ENCODE results near the gene BCKDHA. TPM values are rescaled to one million over a fixed set of nuclear protein-coding genes. Genes with fewer than 3 reads are reported as not detected.
A peak's percentile ranks its signal among the peaks of the same experiment; 100 is the strongest.

The BCKDHA gene
- total RNA-seq, 1 donor from 2014 or later, result 16.3 TPM

DNA sequence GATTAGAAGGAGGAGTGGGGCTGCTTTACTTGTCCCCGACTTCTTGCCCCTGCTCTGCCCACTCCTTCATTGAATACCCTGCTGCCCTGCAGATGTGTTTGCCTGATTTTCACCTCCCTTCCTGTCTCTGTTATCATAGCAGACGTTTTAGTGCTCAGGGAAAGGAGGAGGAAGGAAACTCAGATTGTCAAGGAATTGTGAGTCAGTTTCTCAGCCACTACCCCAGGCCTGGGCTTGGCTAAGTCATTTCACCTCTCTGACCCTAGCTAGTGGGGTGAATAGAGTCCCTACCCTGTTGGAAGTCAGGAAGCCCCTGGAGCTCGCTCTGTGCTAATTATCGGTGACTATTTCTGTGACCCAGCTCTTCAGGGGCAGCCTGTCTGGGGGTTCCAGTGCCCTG is 3.9 kb downstream of the BCKDHA start:
- Mint-ChIP-seq H3K4me3 (ENCODE audit: low read depth) (no peak overlapping the region), H3K4me1 (ENCODE audit: low read depth) (peaks cover 20% of the 10 kb centered on the region), H3K9me3 (ENCODE audit: low read depth) (no peaks in the 10 kb centered on the region), H3K36me3 (ENCODE audit: insufficient read depth) (no peaks in the 10 kb centered on the region), H3K27me3 (no peaks in the 10 kb centered on the region), H3K27ac (peak overlapping the region; percentile 87)
- DNase-seq (ENCODE audit: low spot score, unreplicated experiment), result no peak
- TF ChIP-seq CTCF (IDR thresholded peaks at IDR 0.05; ENCODE audit: unreplicated experiment), result no peak

- no peak for DNase-seq (ENCODE audit: low spot score, unreplicated experiment)
- Mint-ChIP-seq H3K4me3 (ENCODE audit: low read depth) (no peak overlapping the region), H3K27ac (no peak overlapping the region), H3K9me3 (ENCODE audit: low read depth) (no peaks in the 10 kb centered on the region), H3K36me3 (ENCODE audit: insufficient read depth) (no peaks in the 10 kb centered on the region), H3K27me3 (no peaks in the 10 kb centered on the region), H3K4me1 (ENCODE audit: low read depth) (peaks cover 16% of the 10 kb centered on the region)
- no peak for TF ChIP-seq CTCF (IDR thresholded peaks at IDR 0.05; ENCODE audit: unreplicated experiment)
Observed at GRCh38 chr19:41402010-41402409, 4.4 kb downstream of the BCKDHA start.

GRCh38 chr19:41403181-41403970 is 5.8 kb downstream of the BCKDHA start:
- Mint-ChIP-seq H3K4me1 (ENCODE audit: low read depth) (peaks cover 9% of the 10 kb centered on the region), H3K9me3 (ENCODE audit: low read depth) (no peaks in the 10 kb centered on the region), H3K36me3 (ENCODE audit: insufficient read depth) (no peaks in the 10 kb centered on the region), H3K4me3 (ENCODE audit: low read depth) (no peak overlapping the region), H3K27me3 (no peaks in the 10 kb centered on the region), H3K27ac (no peak overlapping the region)
- TF ChIP-seq CTCF (IDR thresholded peaks at IDR 0.05; ENCODE audit: unreplicated experiment), result no peak
- no peak for DNase-seq (ENCODE audit: low spot score, unreplicated experiment)

GRCh38 chr19:41405776-41406175 is 8.2 kb downstream of the BCKDHA start:
- Mint-ChIP-seq H3K9me3 (ENCODE audit: low read depth) (no peaks in the 10 kb centered on the region), H3K27ac (no peak overlapping the region), H3K36me3 (ENCODE audit: insufficient read depth) (peaks cover 2% of the 10 kb centered on the region), H3K4me3 (ENCODE audit: low read depth) (no peak overlapping the region), H3K4me1 (ENCODE audit: low read depth) (peaks cover 12% of the 10 kb centered on the region), H3K27me3 (no peaks in the 10 kb centered on the region)
- no peak for TF ChIP-seq CTCF (IDR thresholded peaks at IDR 0.05; ENCODE audit: unreplicated experiment)
- DNase-seq (ENCODE audit: low spot score, unreplicated experiment), result no peak

DNA sequence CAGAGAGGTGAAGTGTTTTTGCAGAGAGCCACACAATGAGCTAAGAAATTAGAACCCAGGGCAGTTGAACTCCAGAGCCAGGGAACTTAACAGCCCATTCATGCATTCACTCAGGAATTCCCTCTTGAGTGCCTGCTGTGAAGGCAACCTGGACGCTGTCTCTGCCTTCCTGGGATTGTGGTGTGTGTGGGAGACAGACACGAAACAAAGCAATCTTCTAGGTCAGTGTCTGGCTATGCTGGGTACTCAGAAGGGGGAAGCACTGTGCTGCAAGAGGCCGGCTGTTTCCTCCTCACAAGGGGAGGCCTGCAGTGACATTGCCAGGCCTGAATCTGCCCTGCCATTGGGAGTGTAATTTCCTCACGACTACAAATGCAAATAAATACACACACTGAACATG is 9.7 kb downstream of the BCKDHA start:
- Mint-ChIP-seq H3K36me3 (ENCODE audit: insufficient read depth) (peaks cover 5% of the 10 kb centered on the region), H3K27ac (peak overlapping the region; percentile 81), H3K4me1 (ENCODE audit: low read depth) (peaks cover 12% of the 10 kb centered on the region), H3K27me3 (no peaks in the 10 kb centered on the region), H3K9me3 (ENCODE audit: low read depth) (no peaks in the 10 kb centered on the region), H3K4me3 (ENCODE audit: low read depth) (no peak overlapping the region)
- DNase-seq (ENCODE audit: low spot score, unreplicated experiment), result no peak
- no peak for TF ChIP-seq CTCF (IDR thresholded peaks at IDR 0.05; ENCODE audit: unreplicated experiment)

Measured in progenitor cell of endocrine pancreas (in vitro differentiated cells).